ENCODE data around the gene HEG1.

DNA sequence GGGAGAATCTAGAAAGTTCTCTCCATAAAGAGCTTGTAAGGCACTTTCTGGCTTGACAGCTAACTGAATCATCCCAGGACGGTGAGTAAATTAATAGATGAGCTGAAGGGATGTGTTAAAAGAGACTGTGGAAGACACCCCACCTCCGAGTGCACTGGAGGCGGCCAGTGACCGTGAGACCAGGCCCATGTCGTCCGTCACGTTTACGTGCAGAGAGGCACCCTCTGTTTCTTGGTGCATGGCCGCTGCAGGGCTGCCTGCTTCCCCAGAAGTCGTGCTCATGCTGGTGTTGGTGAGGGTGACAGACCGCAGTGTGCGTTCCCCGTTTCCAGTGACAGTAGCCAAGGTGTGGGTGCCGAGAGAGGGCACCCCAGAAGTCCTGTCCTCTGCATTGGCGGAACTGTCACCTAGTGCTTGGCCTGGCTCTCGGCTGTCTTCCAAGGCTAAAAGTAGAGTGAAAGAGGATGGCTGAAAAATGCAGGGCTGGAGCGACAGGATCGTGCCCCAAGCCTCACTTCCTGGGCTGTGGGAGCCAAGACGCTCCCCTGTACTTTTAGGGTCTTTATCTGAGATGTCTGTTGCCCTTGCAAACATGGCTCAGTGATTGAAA, 41.1 kb downstream of the HEG1 start:
- TF ChIP-seq, protein P1, sequence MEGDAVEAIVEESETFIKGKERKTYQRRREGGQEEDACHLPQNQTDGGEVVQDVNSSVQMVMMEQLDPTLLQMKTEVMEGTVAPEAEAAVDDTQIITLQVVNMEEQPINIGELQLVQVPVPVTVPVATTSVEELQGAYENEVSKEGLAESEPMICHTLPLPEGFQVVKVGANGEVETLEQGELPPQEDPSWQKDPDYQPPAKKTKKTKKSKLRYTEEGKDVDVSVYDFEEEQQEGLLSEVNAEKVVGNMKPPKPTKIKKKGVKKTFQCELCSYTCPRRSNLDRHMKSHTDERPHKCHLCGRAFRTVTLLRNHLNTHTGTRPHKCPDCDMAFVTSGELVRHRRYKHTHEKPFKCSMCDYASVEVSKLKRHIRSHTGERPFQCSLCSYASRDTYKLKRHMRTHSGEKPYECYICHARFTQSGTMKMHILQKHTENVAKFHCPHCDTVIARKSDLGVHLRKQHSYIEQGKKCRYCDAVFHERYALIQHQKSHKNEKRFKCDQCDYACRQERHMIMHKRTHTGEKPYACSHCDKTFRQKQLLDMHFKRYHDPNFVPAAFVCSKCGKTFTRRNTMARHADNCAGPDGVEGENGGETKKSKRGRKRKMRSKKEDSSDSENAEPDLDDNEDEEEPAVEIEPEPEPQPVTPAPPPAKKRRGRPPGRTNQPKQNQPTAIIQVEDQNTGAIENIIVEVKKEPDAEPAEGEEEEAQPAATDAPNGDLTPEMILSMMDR (IDR thresholded peaks at IDR 0.05): no peak
- TF ChIP-seq POLR2A (IDR thresholded peaks at IDR 0.05): no peak

Data from lower leg skin (tissue), 3 donors.